DOHH2 (cell line): ENCODE measurements around the gene SYNRG.

Source experiments
- CTCF ChIP-seq: fragments of 200-600 bp; sonication (generic); IDR thresholded peaks from one replicate; pipeline ENCODE4 v1.5.1; 2014; ENCODE audit warnings: antibody characterized with exemption, mild to moderate bottlenecking, low read depth, low read length; ENCODE audit not compliant: poor library complexity, severe bottlenecking
- EZH2phosphoT487 ChIP-seq: fragments of 200-600 bp; sonication (generic); IDR thresholded peaks from 2 replicates; pipeline ENCODE4 v1.6.1; 2017; ENCODE audit warnings: borderline replicate concordance, mild to moderate bottlenecking, antibody characterized with exemption, low read length, moderate library complexity, mixed read lengths

- TF ChIP-seq CTCF = no peak
- TF ChIP-seq EZH2phosphoT487 = no peak
Measured at GRCh38 chr17:37500378-37500777, 108.8 kb downstream of the SYNRG start.
